ENCODE results near the gene SETBP1. TPM values are rescaled to one million over a fixed set of nuclear protein-coding genes. Genes with fewer than 3 reads are reported as not detected.

Gene SETBP1
- total RNA-seq, 2 donors from 2014 or later = 77.9 to 79.6 TPM

- peaks cover 38% of the 10 kb centered on the region for H3K36me3 Mint-ChIP-seq
- peak overlapping the region; percentile 28 for H3K4me3 Mint-ChIP-seq
- ATAC-seq (no peak), DNase-seq (ENCODE audit: low spot score) (no peak)
- peaks cover 7% of the 10 kb centered on the region for H3K9me3 Mint-ChIP-seq
- H3K27ac Mint-ChIP-seq = peak overlapping the region; percentile 9 to 76
- H3K4me1 Mint-ChIP-seq (ENCODE audit: low read depth in 2 of 2) = peaks cover 61 to 62% of the 10 kb centered on the region in 2 donors
- H3K27me3 Mint-ChIP-seq = no peaks in the 10 kb centered on the region
Measured at GRCh38 chr18:44805176-44805575, 124.5 kb downstream of the SETBP1 start.

- Mint-ChIP-seq H3K4me1 (ENCODE audit: low read depth in 2 of 2) (peaks cover 57% of the 10 kb centered on the region in 2 donors), H3K27ac (peak overlapping the region; percentile 9 to 76), H3K9me3 (peaks cover 4% of the 10 kb centered on the region), H3K4me3 (peak overlapping the region; percentile 28), H3K27me3 (no peaks in the 10 kb centered on the region), H3K36me3 (peaks cover 37% of the 10 kb centered on the region)
- peak; percentile 79 to 82 for ATAC-seq
- DNase-seq (ENCODE audit: low spot score) = no peak
Measured at GRCh38 chr18:44805643-44806042, 125.0 kb downstream of the SETBP1 start.

GRCh38 chr18:44807766-44808165 lies 127.1 kb downstream of the SETBP1 start:
- H3K9me3 Mint-ChIP-seq = peaks cover 4% of the 10 kb centered on the region
- H3K4me1 Mint-ChIP-seq (ENCODE audit: low read depth in 2 of 2) = peaks cover 43 to 44% of the 10 kb centered on the region in 2 donors
- H3K27ac Mint-ChIP-seq = peak overlapping the region in 1 of 2 donors; percentile 76
- H3K36me3 Mint-ChIP-seq = peaks cover 24% of the 10 kb centered on the region
- H3K4me3 Mint-ChIP-seq = no peak overlapping the region
- no peak for ATAC-seq
- DNase-seq (ENCODE audit: low spot score) = no peak
- no peaks in the 10 kb centered on the region for H3K27me3 Mint-ChIP-seq

- ATAC-seq = peak in 1 of 2 donors; percentile 32
- Mint-ChIP-seq H3K4me3 (no peak overlapping the region), H3K27me3 (no peaks in the 10 kb centered on the region), H3K9me3 (no peaks in the 10 kb centered on the region), H3K36me3 (peaks cover 13% of the 10 kb centered on the region), H3K4me1 (ENCODE audit: low read depth in 2 of 2) (peaks cover 15 to 18% of the 10 kb centered on the region in 2 donors), H3K27ac (no peak overlapping the region)
- DNase-seq (ENCODE audit: low spot score) = no peak
Measured at GRCh38 chr18:44811572-44812125, 131.0 kb downstream of the SETBP1 start.

- DNase-seq (ENCODE audit: low spot score) (no peak), ATAC-seq (no peak)
- Mint-ChIP-seq H3K4me1 (ENCODE audit: low read depth in 2 of 2) (peaks cover 10 to 13% of the 10 kb centered on the region in 2 donors), H3K27me3 (no peaks in the 10 kb centered on the region), H3K27ac (no peak overlapping the region), H3K36me3 (peaks cover 13% of the 10 kb centered on the region), H3K9me3 (no peaks in the 10 kb centered on the region), H3K4me3 (no peak overlapping the region)
Measured at GRCh38 chr18:44812426-44812825, 131.7 kb downstream of the SETBP1 start.

GRCh38 chr18:44813586-44813985 lies 132.9 kb downstream of the SETBP1 start:
- no peaks in the 10 kb centered on the region for H3K9me3 Mint-ChIP-seq
- H3K36me3 Mint-ChIP-seq = peaks cover 8% of the 10 kb centered on the region

GRCh38 chr18:44815108-44815507 lies 134.4 kb downstream of the SETBP1 start:
- Mint-ChIP-seq H3K27ac (peak overlapping the region in 1 of 2 donors; percentile 38), H3K4me3 (no peak overlapping the region), H3K9me3 (no peaks in the 10 kb centered on the region), H3K36me3 (peaks cover 15% of the 10 kb centered on the region), H3K27me3 (no peaks in the 10 kb centered on the region), H3K4me1 (ENCODE audit: low read depth in 2 of 2) (peaks cover 12 to 15% of the 10 kb centered on the region in 2 donors)
- ATAC-seq (no peak), DNase-seq (ENCODE audit: low spot score) (no peak)

More at GRCh38 chr18:44813586-44813985, 132.9 kb downstream of the SETBP1 start:
- no peak for DNase-seq (ENCODE audit: low spot score)
- Mint-ChIP-seq H3K4me3 (no peak overlapping the region), H3K27ac (no peak overlapping the region), H3K27me3 (no peaks in the 10 kb centered on the region), H3K4me1 (ENCODE audit: low read depth in 2 of 2) (peaks cover 2 to 5% of the 10 kb centered on the region in 2 donors)
- ATAC-seq = no peak

GRCh38 chr18:44816050-44816449 lies 135.4 kb downstream of the SETBP1 start:
- DNase-seq (ENCODE audit: low spot score) (no peak), ATAC-seq (no peak)
- peaks cover 11% of the 10 kb centered on the region for H3K36me3 Mint-ChIP-seq
- H3K4me3 Mint-ChIP-seq = no peak overlapping the region
- H3K27ac Mint-ChIP-seq = no peak overlapping the region
- no peaks in the 10 kb centered on the region for H3K27me3 Mint-ChIP-seq
- no peaks in the 10 kb centered on the region for H3K9me3 Mint-ChIP-seq
- H3K4me1 Mint-ChIP-seq (ENCODE audit: low read depth in 2 of 2) = peaks cover 12 to 22% of the 10 kb centered on the region in 2 donors

- Mint-ChIP-seq H3K27ac (peak overlapping the region in 1 of 2 donors; percentile 47), H3K4me1 (ENCODE audit: low read depth in 2 of 2) (peaks cover 12 to 27% of the 10 kb centered on the region in 2 donors), H3K9me3 (no peaks in the 10 kb centered on the region), H3K27me3 (no peaks in the 10 kb centered on the region), H3K36me3 (peaks cover 11% of the 10 kb centered on the region), H3K4me3 (no peak overlapping the region)
- no peak for DNase-seq (ENCODE audit: low spot score)
- no peak for ATAC-seq
Measured at GRCh38 chr18:44816477-44816876, 135.8 kb downstream of the SETBP1 start.

GRCh38 chr18:44817831-44818473 lies 137.3 kb downstream of the SETBP1 start:
- no peak for ATAC-seq
- H3K36me3 Mint-ChIP-seq = peaks cover 11% of the 10 kb centered on the region
- peaks cover 12 to 32% of the 10 kb centered on the region in 2 donors for H3K4me1 Mint-ChIP-seq (ENCODE audit: low read depth in 2 of 2)
- no peak overlapping the region for H3K27ac Mint-ChIP-seq
- no peak overlapping the region for H3K4me3 Mint-ChIP-seq
- no peak for DNase-seq (ENCODE audit: low spot score)
- H3K9me3 Mint-ChIP-seq = no peaks in the 10 kb centered on the region
- H3K27me3 Mint-ChIP-seq = no peaks in the 10 kb centered on the region

GRCh38 chr18:44818668-44819403 lies 138.1 kb downstream of the SETBP1 start:
- Mint-ChIP-seq H3K4me1 (ENCODE audit: low read depth in 2 of 2) (peaks cover 20 to 37% of the 10 kb centered on the region in 2 donors), H3K27ac (peak overlapping the region in 1 of 2 donors; percentile 32), H3K9me3 (no peaks in the 10 kb centered on the region), H3K4me3 (no peak overlapping the region), H3K27me3 (no peaks in the 10 kb centered on the region), H3K36me3 (peaks cover 11% of the 10 kb centered on the region)
- peak in 1 of 2 donors; percentile 26 for ATAC-seq
- DNase-seq (ENCODE audit: low spot score) = no peak

- peak; percentile 61 for DNase-seq (ENCODE audit: low spot score)
- H3K36me3 Mint-ChIP-seq = peaks cover 11% of the 10 kb centered on the region
- H3K4me3 Mint-ChIP-seq = no peak overlapping the region
- H3K27me3 Mint-ChIP-seq = no peaks in the 10 kb centered on the region
- peak in 1 of 2 donors; percentile 74 for ATAC-seq
- no peaks in the 10 kb centered on the region for H3K9me3 Mint-ChIP-seq
- H3K4me1 Mint-ChIP-seq (ENCODE audit: low read depth in 2 of 2) = peaks cover 24 to 45% of the 10 kb centered on the region in 2 donors
- peak overlapping the region in 1 of 2 donors; percentile 32 for H3K27ac Mint-ChIP-seq
Measured at GRCh38 chr18:44819944-44820510, 139.3 kb downstream of the SETBP1 start.

GRCh38 chr18:44821924-44822323 lies 141.2 kb downstream of the SETBP1 start:
- no peak for ATAC-seq
- Mint-ChIP-seq H3K36me3 (peaks cover 11% of the 10 kb centered on the region), H3K4me1 (ENCODE audit: low read depth in 2 of 2) (peaks cover 24 to 44% of the 10 kb centered on the region in 2 donors), H3K27ac (peak overlapping the region in 1 of 2 donors; percentile 11), H3K9me3 (no peaks in the 10 kb centered on the region), H3K4me3 (no peak overlapping the region), H3K27me3 (no peaks in the 10 kb centered on the region)
- no peak for DNase-seq (ENCODE audit: low spot score)

Data from natural killer cell treated with Interleukin-12 subunit alpha and Interleukin-12 subunit beta and Interleukin-15 and Interleukin-18, amount 100 ng/mL, for 72 hours (primary cell).